Stimulated activated CD8-positive, alpha-beta memory T cell treated with anti-CD3 and anti-CD28 coated beads, Interleukin-4, amount 100 ng/mL, for 48 hours (primary cell): ENCODE data around the gene DTWD2.
"Not testable (repeated sequence)": the region's sequence is repeated elsewhere in the genome, so short reads cannot be mapped to it uniquely, and the experiment has no call there.

Experiments
- DNase-seq: peaks from one replicate; pipeline ENCODE4 v3.0.0-alpha.2; 2020

The DTWD2 gene

GRCh38 chr5:118946138-118946800 is 42.1 kb downstream of the DTWD2 start:
- no peak for DNase-seq

- DNase-seq: no peak
Observed at GRCh38 chr5:118937393-118938061, 50.8 kb downstream of the DTWD2 start.

GRCh38 chr5:118933703-118934102 is 54.6 kb downstream of the DTWD2 start:
- no peak for DNase-seq

- DNase-seq: no peak
Observed at GRCh38 chr5:118931564-118931963, 56.8 kb downstream of the DTWD2 start.

- no peak for DNase-seq
Observed at GRCh38 chr5:118924006-118924389, 64.3 kb downstream of the DTWD2 start.

- DNase-seq: no peak
Observed at GRCh38 chr5:118923295-118924005, 64.9 kb downstream of the DTWD2 start.

- no peak for DNase-seq
Observed at GRCh38 chr5:118921866-118922265, 66.5 kb downstream of the DTWD2 start.

GRCh38 chr5:118919016-118919415 is 69.3 kb downstream of the DTWD2 start:
- no peak for DNase-seq

- DNase-seq: no peak
Observed at GRCh38 chr5:118918232-118918631, 70.1 kb downstream of the DTWD2 start.

GRCh38 chr5:118907536-118907935 is 80.8 kb downstream of the DTWD2 start:
- not testable (repeated sequence) for DNase-seq

GRCh38 chr5:118906947-118907346 is 81.4 kb downstream of the DTWD2 start:
- no peak for DNase-seq

- no peak for DNase-seq
Observed at GRCh38 chr5:118905196-118905595, 83.2 kb downstream of the DTWD2 start.

GRCh38 chr5:118902656-118903438 is 85.5 kb downstream of the DTWD2 start:
- no peak for DNase-seq

GRCh38 chr5:118894709-118895108 is 93.6 kb downstream of the DTWD2 start:
- DNase-seq: no peak

GRCh38 chr5:118891252-118891651 is 97.1 kb downstream of the DTWD2 start:
- no peak for DNase-seq

GRCh38 chr5:118889165-118889564 is 99.2 kb downstream of the DTWD2 start:
- DNase-seq: no peak

- no peak for DNase-seq
Observed at GRCh38 chr5:118888556-118888955, 99.8 kb downstream of the DTWD2 start.

GRCh38 chr5:118883362-118883761 is 105.0 kb downstream of the DTWD2 start:
- no peak for DNase-seq

- DNase-seq: no peak
Observed at GRCh38 chr5:118882666-118883065, 105.7 kb downstream of the DTWD2 start.

- not testable (repeated sequence) for DNase-seq
Observed at GRCh38 chr5:118876852-118877251, 111.5 kb downstream of the DTWD2 start.

GRCh38 chr5:118875131-118875530 is 113.2 kb downstream of the DTWD2 start:
- DNase-seq: no peak

- no peak for DNase-seq
Observed at GRCh38 chr5:118873417-118873816, 114.9 kb downstream of the DTWD2 start.

GRCh38 chr5:118863345-118863744 is 125.0 kb downstream of the DTWD2 start:
- DNase-seq: no peak
